Upper lobe of left lung (tissue), 4 donors: Measurements from ENCODE around the gene TDRD1.

Source experiments
- EP300 ChIP-seq, 4 donors: sonication (generic); formaldehyde crosslinking; IDR thresholded peaks; one replicate each; pipeline ENCODE4 v1.5.1; 2017; ENCODE audit warnings: antibody characterized with exemption in 4 of 4, control low read depth in 2 of 4
- POLR2A ChIP-seq, 4 donors: fragments of 450-650 bp; IDR thresholded peaks; one replicate each; pipeline ENCODE4 v1.5.1; 2016 to 2017; ENCODE audit warnings: antibody characterized with exemption in 4 of 4, mild to moderate bottlenecking in 2 of 4
- POLR2AphosphoS5 ChIP-seq, 2 donors: sonication (generic); formaldehyde crosslinking; IDR thresholded peaks; one replicate each; pipeline ENCODE4 v1.5.1; 2017; ENCODE audit warnings: antibody characterized with exemption in 2 of 2
- TF ChIP-seq, protein P1 (sequence below), 6 experiments: fragments of 450-650 bp in 4 of 6; fragments of 200-600 bp in 2 of 6; sonication (generic) in 2 of 6; IDR thresholded peaks; one replicate each; pipeline ENCODE4 v1.5.1; 2016 to 2019; ENCODE audit warnings: antibody characterized with exemption in 6 of 6

DNA sequence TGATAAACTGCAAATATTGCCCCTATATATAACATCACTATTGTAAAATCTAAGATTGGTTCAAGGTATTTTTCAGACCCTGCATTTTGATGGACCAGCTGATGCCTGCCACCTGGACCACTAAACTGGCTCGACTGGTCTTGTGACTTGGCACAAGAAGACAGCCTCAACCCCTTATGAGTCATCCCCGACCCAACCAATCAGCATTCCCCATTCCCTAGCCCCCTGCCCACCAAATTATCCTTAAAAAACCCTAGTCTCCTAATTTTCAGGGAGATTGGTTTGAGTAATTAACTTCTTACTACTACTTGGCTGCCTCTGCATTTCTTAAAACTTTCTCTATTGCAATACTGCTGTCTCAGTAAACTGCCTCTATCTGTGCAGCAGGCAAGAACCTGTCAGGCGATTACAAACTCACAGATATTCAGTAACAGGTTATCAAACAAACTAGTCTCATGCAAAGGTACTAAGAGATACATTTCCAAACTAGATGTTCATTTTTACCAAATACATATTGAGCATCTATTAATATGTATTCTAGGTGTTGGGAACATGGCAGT, 10.6 kb upstream of the TDRD1 start:
- TF ChIP-seq, protein P1, sequence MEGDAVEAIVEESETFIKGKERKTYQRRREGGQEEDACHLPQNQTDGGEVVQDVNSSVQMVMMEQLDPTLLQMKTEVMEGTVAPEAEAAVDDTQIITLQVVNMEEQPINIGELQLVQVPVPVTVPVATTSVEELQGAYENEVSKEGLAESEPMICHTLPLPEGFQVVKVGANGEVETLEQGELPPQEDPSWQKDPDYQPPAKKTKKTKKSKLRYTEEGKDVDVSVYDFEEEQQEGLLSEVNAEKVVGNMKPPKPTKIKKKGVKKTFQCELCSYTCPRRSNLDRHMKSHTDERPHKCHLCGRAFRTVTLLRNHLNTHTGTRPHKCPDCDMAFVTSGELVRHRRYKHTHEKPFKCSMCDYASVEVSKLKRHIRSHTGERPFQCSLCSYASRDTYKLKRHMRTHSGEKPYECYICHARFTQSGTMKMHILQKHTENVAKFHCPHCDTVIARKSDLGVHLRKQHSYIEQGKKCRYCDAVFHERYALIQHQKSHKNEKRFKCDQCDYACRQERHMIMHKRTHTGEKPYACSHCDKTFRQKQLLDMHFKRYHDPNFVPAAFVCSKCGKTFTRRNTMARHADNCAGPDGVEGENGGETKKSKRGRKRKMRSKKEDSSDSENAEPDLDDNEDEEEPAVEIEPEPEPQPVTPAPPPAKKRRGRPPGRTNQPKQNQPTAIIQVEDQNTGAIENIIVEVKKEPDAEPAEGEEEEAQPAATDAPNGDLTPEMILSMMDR (IDR thresholded peaks at IDR 0.05) = no peak
- TF ChIP-seq POLR2AphosphoS5 (IDR thresholded peaks at IDR 0.05) = no peak
- TF ChIP-seq POLR2A (IDR thresholded peaks at IDR 0.05) = no peak
- TF ChIP-seq EP300 (IDR thresholded peaks at IDR 0.05) = no peak
